Measurements from ENCODE around the gene XXYLT1. TPM values are rescaled to one million over a fixed set of nuclear protein-coding genes. Genes with fewer than 3 reads are reported as not detected.

Gene XXYLT1
- total and polyA plus RNA-seq, 2 of the 8 experiments (the other 6 are each of a cell fraction or from before 2014, with no cell fraction given), result 18.9 to 23.8 TPM

DNA sequence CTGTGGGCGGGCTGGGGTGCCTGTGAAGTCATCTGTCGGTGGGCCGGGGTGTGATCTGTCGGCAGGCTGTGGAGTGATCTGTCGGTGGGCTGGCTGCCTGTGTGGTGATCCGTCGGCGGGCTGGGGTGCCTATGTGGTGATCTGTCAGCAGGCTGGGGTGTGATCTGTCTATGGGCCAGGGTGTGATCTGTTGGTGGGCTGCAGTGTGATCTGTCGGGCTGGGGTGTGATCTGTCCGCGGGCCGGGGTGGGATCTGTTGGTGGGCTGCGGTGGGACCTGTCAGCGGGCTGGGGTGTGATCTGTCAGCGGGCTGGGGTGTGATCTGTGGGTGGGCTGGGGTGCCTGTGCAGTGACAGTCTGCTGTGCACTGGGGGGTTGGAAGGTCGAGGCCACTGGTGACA is 204.5 kb downstream of the XXYLT1 start (continued):
- TF ChIP-seq, protein P1, sequence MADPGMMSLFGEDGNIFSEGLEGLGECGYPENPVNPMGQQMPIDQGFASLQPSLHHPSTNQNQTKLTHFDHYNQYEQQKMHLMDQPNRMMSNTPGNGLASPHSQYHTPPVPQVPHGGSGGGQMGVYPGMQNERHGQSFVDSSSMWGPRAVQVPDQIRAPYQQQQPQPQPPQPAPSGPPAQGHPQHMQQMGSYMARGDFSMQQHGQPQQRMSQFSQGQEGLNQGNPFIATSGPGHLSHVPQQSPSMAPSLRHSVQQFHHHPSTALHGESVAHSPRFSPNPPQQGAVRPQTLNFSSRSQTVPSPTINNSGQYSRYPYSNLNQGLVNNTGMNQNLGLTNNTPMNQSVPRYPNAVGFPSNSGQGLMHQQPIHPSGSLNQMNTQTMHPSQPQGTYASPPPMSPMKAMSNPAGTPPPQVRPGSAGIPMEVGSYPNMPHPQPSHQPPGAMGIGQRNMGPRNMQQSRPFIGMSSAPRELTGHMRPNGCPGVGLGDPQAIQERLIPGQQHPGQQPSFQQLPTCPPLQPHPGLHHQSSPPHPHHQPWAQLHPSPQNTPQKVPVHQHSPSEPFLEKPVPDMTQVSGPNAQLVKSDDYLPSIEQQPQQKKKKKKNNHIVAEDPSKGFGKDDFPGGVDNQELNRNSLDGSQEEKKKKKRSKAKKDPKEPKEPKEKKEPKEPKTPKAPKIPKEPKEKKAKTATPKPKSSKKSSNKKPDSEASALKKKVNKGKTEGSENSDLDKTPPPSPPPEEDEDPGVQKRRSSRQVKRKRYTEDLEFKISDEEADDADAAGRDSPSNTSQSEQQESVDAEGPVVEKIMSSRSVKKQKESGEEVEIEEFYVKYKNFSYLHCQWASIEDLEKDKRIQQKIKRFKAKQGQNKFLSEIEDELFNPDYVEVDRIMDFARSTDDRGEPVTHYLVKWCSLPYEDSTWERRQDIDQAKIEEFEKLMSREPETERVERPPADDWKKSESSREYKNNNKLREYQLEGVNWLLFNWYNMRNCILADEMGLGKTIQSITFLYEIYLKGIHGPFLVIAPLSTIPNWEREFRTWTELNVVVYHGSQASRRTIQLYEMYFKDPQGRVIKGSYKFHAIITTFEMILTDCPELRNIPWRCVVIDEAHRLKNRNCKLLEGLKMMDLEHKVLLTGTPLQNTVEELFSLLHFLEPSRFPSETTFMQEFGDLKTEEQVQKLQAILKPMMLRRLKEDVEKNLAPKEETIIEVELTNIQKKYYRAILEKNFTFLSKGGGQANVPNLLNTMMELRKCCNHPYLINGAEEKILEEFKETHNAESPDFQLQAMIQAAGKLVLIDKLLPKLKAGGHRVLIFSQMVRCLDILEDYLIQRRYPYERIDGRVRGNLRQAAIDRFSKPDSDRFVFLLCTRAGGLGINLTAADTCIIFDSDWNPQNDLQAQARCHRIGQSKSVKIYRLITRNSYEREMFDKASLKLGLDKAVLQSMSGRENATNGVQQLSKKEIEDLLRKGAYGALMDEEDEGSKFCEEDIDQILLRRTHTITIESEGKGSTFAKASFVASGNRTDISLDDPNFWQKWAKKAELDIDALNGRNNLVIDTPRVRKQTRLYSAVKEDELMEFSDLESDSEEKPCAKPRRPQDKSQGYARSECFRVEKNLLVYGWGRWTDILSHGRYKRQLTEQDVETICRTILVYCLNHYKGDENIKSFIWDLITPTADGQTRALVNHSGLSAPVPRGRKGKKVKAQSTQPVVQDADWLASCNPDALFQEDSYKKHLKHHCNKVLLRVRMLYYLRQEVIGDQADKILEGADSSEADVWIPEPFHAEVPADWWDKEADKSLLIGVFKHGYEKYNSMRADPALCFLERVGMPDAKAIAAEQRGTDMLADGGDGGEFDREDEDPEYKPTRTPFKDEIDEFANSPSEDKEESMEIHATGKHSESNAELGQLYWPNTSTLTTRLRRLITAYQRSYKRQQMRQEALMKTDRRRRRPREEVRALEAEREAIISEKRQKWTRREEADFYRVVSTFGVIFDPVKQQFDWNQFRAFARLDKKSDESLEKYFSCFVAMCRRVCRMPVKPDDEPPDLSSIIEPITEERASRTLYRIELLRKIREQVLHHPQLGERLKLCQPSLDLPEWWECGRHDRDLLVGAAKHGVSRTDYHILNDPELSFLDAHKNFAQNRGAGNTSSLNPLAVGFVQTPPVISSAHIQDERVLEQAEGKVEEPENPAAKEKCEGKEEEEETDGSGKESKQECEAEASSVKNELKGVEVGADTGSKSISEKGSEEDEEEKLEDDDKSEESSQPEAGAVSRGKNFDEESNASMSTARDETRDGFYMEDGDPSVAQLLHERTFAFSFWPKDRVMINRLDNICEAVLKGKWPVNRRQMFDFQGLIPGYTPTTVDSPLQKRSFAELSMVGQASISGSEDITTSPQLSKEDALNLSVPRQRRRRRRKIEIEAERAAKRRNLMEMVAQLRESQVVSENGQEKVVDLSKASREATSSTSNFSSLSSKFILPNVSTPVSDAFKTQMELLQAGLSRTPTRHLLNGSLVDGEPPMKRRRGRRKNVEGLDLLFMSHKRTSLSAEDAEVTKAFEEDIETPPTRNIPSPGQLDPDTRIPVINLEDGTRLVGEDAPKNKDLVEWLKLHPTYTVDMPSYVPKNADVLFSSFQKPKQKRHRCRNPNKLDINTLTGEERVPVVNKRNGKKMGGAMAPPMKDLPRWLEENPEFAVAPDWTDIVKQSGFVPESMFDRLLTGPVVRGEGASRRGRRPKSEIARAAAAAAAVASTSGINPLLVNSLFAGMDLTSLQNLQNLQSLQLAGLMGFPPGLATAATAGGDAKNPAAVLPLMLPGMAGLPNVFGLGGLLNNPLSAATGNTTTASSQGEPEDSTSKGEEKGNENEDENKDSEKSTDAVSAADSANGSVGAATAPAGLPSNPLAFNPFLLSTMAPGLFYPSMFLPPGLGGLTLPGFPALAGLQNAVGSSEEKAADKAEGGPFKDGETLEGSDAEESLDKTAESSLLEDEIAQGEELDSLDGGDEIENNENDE (IDR thresholded peaks at IDR 0.05; ENCODE audit: insufficient replicate concordance, low read length), result no peak
- TF ChIP-seq CHD1 (IDR thresholded peaks at IDR 0.05; ENCODE audit: low read depth, low read length), result no peak
- TF ChIP-seq SIN3A (conservative IDR thresholded peaks at IDR 0.05 in 1 of 2, IDR thresholded peaks at IDR 0.05 in 1 of 2; ENCODE audit: low read depth in 1 of 2, low read length in 2 of 2), result no peak
